GM12873 (cell line): ENCODE data around the gene KMT2C.

Experiments
- CTCF ChIP-seq: IDR thresholded peaks from 2 replicates; pipeline ENCODE4 v1.5.1; 2012; ENCODE audit warnings: low read depth, mild to moderate bottlenecking, moderate library complexity, low read length, control low read depth; ENCODE audit not compliant: insufficient read depth; ENCODE audit errors: missing control alignments

The KMT2C gene

GRCh38 chr7:152313831-152314604 is 121.8 kb downstream of the KMT2C start:
- TF ChIP-seq CTCF = no peak

DNA sequence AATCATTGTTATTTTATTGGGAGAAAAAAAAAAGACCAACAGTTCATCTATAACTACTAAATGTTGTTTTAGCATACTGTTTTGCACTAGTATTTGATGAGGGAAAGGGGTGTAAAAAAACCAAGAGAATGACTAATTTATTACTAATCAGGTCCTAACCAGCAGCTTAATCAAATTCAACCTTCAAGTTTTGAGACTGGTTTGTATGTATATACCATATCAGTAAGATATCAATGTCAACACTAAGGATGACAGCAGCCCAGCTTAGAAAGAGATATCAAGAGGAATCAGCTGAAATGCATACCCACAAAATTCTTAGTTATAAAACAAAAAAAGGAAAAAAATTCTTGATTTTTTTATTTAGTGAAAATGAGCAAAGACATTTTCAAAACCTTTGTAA is 122.6 kb downstream of the KMT2C start:
- no peak for TF ChIP-seq CTCF

- no peak for TF ChIP-seq CTCF
Observed at GRCh38 chr7:152312316-152312715, 123.5 kb downstream of the KMT2C start.

- TF ChIP-seq CTCF = no peak
Observed at GRCh38 chr7:152307902-152308301, 127.9 kb downstream of the KMT2C start.

DNA sequence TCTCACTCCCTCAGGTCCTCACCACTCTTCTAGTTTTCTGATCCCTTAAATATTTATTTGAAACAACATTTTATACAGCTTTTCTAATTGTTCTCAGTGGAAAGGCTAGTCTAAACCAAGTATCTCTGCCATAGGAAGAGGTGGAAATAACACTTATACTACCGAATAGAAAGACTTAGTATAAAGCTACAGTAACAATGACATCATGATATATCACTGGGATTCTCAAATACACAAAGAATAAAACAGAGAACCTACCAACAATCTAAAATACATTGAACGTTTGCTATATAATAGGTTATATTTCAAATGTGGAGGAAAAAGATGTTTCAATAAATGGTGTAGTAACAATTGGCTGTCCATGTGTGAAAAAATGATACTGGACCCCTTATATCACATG is 142.9 kb downstream of the KMT2C start:
- no peak for TF ChIP-seq CTCF

DNA sequence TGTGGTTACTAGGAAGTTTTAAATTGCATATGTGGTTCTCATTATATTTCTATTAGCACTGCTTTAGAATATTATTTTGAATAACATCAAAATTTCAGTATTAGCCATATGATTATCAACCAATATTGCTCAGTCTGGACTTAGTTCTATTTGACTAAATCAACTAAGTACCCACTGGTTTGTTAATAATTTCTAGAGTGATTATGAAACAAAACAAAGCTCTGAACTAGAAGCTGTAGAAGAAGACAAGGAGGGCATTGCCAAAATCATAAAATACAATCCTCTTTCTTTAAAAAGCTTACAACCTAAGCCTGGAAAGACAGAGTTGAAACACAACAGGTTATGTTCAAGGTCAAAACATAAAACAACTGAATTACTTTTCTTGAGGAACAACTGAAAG is 204.7 kb downstream of the KMT2C start:
- TF ChIP-seq CTCF = no peak

DNA sequence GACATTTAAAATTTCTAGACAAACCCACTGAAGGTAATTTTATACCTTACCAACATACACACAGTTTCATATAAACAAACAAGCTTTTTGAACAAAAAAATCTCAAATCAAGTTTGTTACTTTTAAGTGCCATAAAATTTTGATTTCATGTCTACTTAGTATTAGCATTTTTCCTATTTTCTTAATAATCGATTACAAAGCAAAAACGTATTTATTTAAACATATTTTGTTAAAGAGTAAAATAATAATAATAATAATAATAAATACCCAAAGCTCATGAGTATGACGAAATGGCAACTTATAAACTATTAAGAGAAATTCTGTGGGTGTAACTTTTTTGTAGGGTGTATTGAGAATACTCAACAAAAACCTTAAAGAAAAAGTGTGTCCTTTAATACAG is 232.7 kb downstream of the KMT2C start:
- TF ChIP-seq CTCF = no peak
